CD4-positive, CD25-positive, alpha-beta regulatory T cell (primary cell): ENCODE results near the gene NPLOC4. TPM values are rescaled to one million over a fixed set of nuclear protein-coding genes. Genes with fewer than 3 reads are reported as not detected.
A peak's percentile ranks its signal among the peaks of the same experiment; 100 is the strongest.

Source experiments
- ATAC-seq, 2 donors: fragments of 150-1000 bp; cut with Tn5 transposase; one replicate each; pipeline ENCODE4 v1.10.0; 2021; ENCODE audit warnings: low read depth in 2 of 2, moderate number of reproducible peaks in 2 of 2, moderate library complexity in 1 of 2
- DNase-seq, 3 donors: peaks; one replicate each; pipeline versions ENCODE4 v3.0.0 to v3.0.0-alpha.2; 2012 to 2022; ENCODE audit warnings: mixed read lengths in 1 of 3
- H3K27ac ChIP-seq: one replicate; pipeline ENCODE4 v1.7.0; 2013; ENCODE audit warnings: mild to moderate bottlenecking, low read length; ENCODE audit not compliant: insufficient read depth, poor library complexity, severe bottlenecking
- H3K27me3 ChIP-seq: one replicate; pipeline ENCODE4 v1.7.0; 2013; ENCODE audit warnings: low read length; ENCODE audit not compliant: control insufficient read depth, insufficient read depth
- H3K36me3 ChIP-seq: one replicate; pipeline ENCODE4 v1.7.0; 2013; ENCODE audit warnings: mild to moderate bottlenecking, low read length, moderate library complexity; ENCODE audit not compliant: control insufficient read depth, insufficient read depth
- H3K4me1 ChIP-seq: 2 replicates; pipeline ENCODE4 v1.7.0; 2013; ENCODE audit warnings: mild to moderate bottlenecking, low read length; ENCODE audit not compliant: insufficient read depth, control insufficient read depth, poor library complexity, severe bottlenecking
- H3K4me3 ChIP-seq: one replicate; pipeline ENCODE4 v1.7.0; 2013; ENCODE audit warnings: low read depth, mild to moderate bottlenecking, low read length, moderate library complexity
- H3K9me3 ChIP-seq, 2 experiments: 1 replicate in 1 of 2; 2 replicates in 1 of 2; pipeline ENCODE4 v1.7.0; 2013; ENCODE audit warnings: low read length in 2 of 2, mild to moderate bottlenecking in 1 of 2, moderate library complexity in 1 of 2; ENCODE audit not compliant: control insufficient read depth in 2 of 2
- H3K27ac Mint-ChIP-seq, 3 donors: one replicate each; pipeline ENCODE4 v1.8.0; 2020 to 2022; ENCODE audit warnings: mild to moderate bottlenecking in 3 of 3, mixed read lengths in 3 of 3, moderate library complexity in 2 of 3
- H3K27me3 Mint-ChIP-seq: one replicate; pipeline ENCODE4 v1.8.0; 2022; ENCODE audit warnings: mild to moderate bottlenecking, mixed read lengths
- H3K36me3 Mint-ChIP-seq: one replicate; pipeline ENCODE4 v1.8.0; 2020; ENCODE audit warnings: mixed read lengths
- H3K4me1 Mint-ChIP-seq, 4 donors: one replicate each; pipeline ENCODE4 v1.8.0; 2020 to 2022; ENCODE audit warnings: mixed read lengths in 4 of 4, mild to moderate bottlenecking in 1 of 4
- H3K4me3 Mint-ChIP-seq, 4 donors: one replicate each; pipeline ENCODE4 v1.8.0; 2020 to 2022; ENCODE audit warnings: mild to moderate bottlenecking in 4 of 4, mixed read lengths in 4 of 4, moderate library complexity in 3 of 4
- H3K9me3 Mint-ChIP-seq, 7 donors: one replicate each; pipeline ENCODE4 v1.8.0; 2020 to 2022; ENCODE audit warnings: mixed read lengths in 7 of 7, mild to moderate bottlenecking in 3 of 7, moderate library complexity in 2 of 7
- polyA plus RNA-seq, 4 donors: library from polyadenylated mRNA; unstranded; fragments of 300-500 nt; fragmentation: Illumina TruSeq; gene quantifications; one replicate each; pipeline ENCODE4 v1.2.3, GENCODE V29; 2021
- total RNA-seq: library from RNA; stranded (reverse); gene quantifications from one replicate; pipeline ENCODE4 v1.2.3, GENCODE V29; 2022

The NPLOC4 gene
- total and polyA plus RNA-seq, 5 donors from 2014 or later: 48.6 to 103 (median 51.9) TPM

- Mint-ChIP-seq H3K4me3 (no peak overlapping the region), H3K27me3 (no peaks in the 10 kb centered on the region), H3K4me1 (peaks cover 6 to 32% (median 18%) of the 10 kb centered on the region in 4 donors), H3K9me3 (no peaks in the 10 kb centered on the region), H3K27ac (no peak overlapping the region), H3K36me3 (peaks cover 46% of the 10 kb centered on the region)
- Histone ChIP-seq H3K36me3 (peaks cover 51% of the 10 kb centered on the region), H3K4me1 (peaks cover 14% of the 10 kb centered on the region), H3K27ac (no peak overlapping the region), H3K9me3 (no peaks in the 10 kb centered on the region), H3K4me3 (no peak overlapping the region), H3K27me3 (no peaks in the 10 kb centered on the region)
- ATAC-seq: no peak
- no peak for DNase-seq
Observed at GRCh38 chr17:81616877-81617276, 20.0 kb downstream of the NPLOC4 start.

GRCh38 chr17:81615401-81615930 is 21.4 kb downstream of the NPLOC4 start:
- Histone ChIP-seq H3K36me3 (peaks cover 39% of the 10 kb centered on the region), H3K9me3 (no peaks in the 10 kb centered on the region), H3K4me3 (no peak overlapping the region), H3K27me3 (no peaks in the 10 kb centered on the region), H3K27ac (no peak overlapping the region), H3K4me1 (peaks cover 14% of the 10 kb centered on the region)
- Mint-ChIP-seq H3K27ac (peak overlapping the region; percentile 31 to 92 (median 66)), H3K9me3 (no peaks in the 10 kb centered on the region), H3K36me3 (peaks cover 32% of the 10 kb centered on the region), H3K4me3 (peak overlapping the region in 1 of 4 donors; percentile 62), H3K27me3 (no peaks in the 10 kb centered on the region), H3K4me1 (peaks cover 6 to 31% (median 18%) of the 10 kb centered on the region in 4 donors)
- ATAC-seq: no peak
- DNase-seq: no peak

- peaks cover 14% of the 10 kb centered on the region for H3K4me1 ChIP-seq
- H3K9me3 ChIP-seq: no peaks in the 10 kb centered on the region
- DNase-seq (no peak), ATAC-seq (no peak)
- H3K27me3 ChIP-seq: no peaks in the 10 kb centered on the region
- H3K27ac Mint-ChIP-seq: no peak overlapping the region
- no peaks in the 10 kb centered on the region for H3K27me3 Mint-ChIP-seq
- H3K27ac ChIP-seq: no peak overlapping the region
- no peak overlapping the region for H3K4me3 Mint-ChIP-seq
- H3K36me3 ChIP-seq: peaks cover 59% of the 10 kb centered on the region
- H3K4me3 ChIP-seq: no peak overlapping the region
- peaks cover 34% of the 10 kb centered on the region for H3K36me3 Mint-ChIP-seq
- H3K9me3 Mint-ChIP-seq: no peaks in the 10 kb centered on the region
- H3K4me1 Mint-ChIP-seq: peaks cover 6 to 31% (median 19%) of the 10 kb centered on the region in 4 donors
Observed at GRCh38 chr17:81612172-81612970, 24.5 kb downstream of the NPLOC4 start.

- no peak overlapping the region for H3K27ac ChIP-seq
- no peak overlapping the region for H3K27ac Mint-ChIP-seq
- H3K36me3 Mint-ChIP-seq: peaks cover 39% of the 10 kb centered on the region
Observed at GRCh38 chr17:81609541-81610311, 27.2 kb downstream of the NPLOC4 start.

GRCh38 chr17:81608605-81609004 is 28.3 kb downstream of the NPLOC4 start:
- Mint-ChIP-seq H3K4me1 (peaks cover 0 to 9% (median 7%) of the 10 kb centered on the region in 4 donors), H3K9me3 (no peaks in the 10 kb centered on the region), H3K36me3 (peaks cover 37% of the 10 kb centered on the region), H3K27ac (peak overlapping the region in 1 of 3 donors; percentile 23), H3K4me3 (no peak overlapping the region), H3K27me3 (no peaks in the 10 kb centered on the region)
- DNase-seq (no peak), ATAC-seq (no peak)
- no peak overlapping the region for H3K27ac ChIP-seq
- H3K9me3 ChIP-seq: no peaks in the 10 kb centered on the region
- H3K4me3 ChIP-seq: no peak overlapping the region
- peaks cover 74% of the 10 kb centered on the region for H3K36me3 ChIP-seq
- H3K4me1 ChIP-seq: no peaks in the 10 kb centered on the region
- H3K27me3 ChIP-seq: no peaks in the 10 kb centered on the region

More at GRCh38 chr17:81609541-81610311, 27.2 kb downstream of the NPLOC4 start:
- Mint-ChIP-seq H3K4me3 (no peak overlapping the region), H3K9me3 (no peaks in the 10 kb centered on the region), H3K27me3 (no peaks in the 10 kb centered on the region), H3K4me1 (peaks cover 5 to 17% (median 13%) of the 10 kb centered on the region in 4 donors)
- H3K27me3 ChIP-seq: no peaks in the 10 kb centered on the region
- no peak overlapping the region for H3K4me3 ChIP-seq
- peaks cover 3% of the 10 kb centered on the region for H3K4me1 ChIP-seq
- no peak for DNase-seq
- no peaks in the 10 kb centered on the region for H3K9me3 ChIP-seq
- no peak for ATAC-seq
- peaks cover 65% of the 10 kb centered on the region for H3K36me3 ChIP-seq

GRCh38 chr17:81608082-81608481 is 28.8 kb downstream of the NPLOC4 start:
- Mint-ChIP-seq H3K4me3 (no peak overlapping the region), H3K27me3 (no peaks in the 10 kb centered on the region), H3K27ac (peak overlapping the region in 1 of 3 donors; percentile 23), H3K9me3 (no peaks in the 10 kb centered on the region), H3K4me1 (peaks cover 0 to 6% (median 4%) of the 10 kb centered on the region in 4 donors), H3K36me3 (peaks cover 31% of the 10 kb centered on the region)
- no peaks in the 10 kb centered on the region for H3K4me1 ChIP-seq
- no peak overlapping the region for H3K4me3 ChIP-seq
- H3K27ac ChIP-seq: no peak overlapping the region
- no peaks in the 10 kb centered on the region for H3K9me3 ChIP-seq
- no peak for ATAC-seq
- peaks cover 72% of the 10 kb centered on the region for H3K36me3 ChIP-seq
- no peak for DNase-seq
- no peaks in the 10 kb centered on the region for H3K27me3 ChIP-seq

GRCh38 chr17:81607431-81607830 is 29.5 kb downstream of the NPLOC4 start:
- H3K9me3 ChIP-seq: no peaks in the 10 kb centered on the region

More at GRCh38 chr17:81607431-81607830, 29.5 kb downstream of the NPLOC4 start:
- DNase-seq (no peak), ATAC-seq (no peak)
- Histone ChIP-seq H3K4me1 (no peaks in the 10 kb centered on the region), H3K4me3 (no peak overlapping the region), H3K36me3 (peaks cover 71% of the 10 kb centered on the region), H3K27me3 (no peaks in the 10 kb centered on the region), H3K27ac (no peak overlapping the region)
- H3K27ac Mint-ChIP-seq: no peak overlapping the region
- peaks cover 0 to 4% (median 3%) of the 10 kb centered on the region in 4 donors for H3K4me1 Mint-ChIP-seq
- H3K27me3 Mint-ChIP-seq: no peaks in the 10 kb centered on the region
- no peaks in the 10 kb centered on the region for H3K9me3 Mint-ChIP-seq
- H3K36me3 Mint-ChIP-seq: peaks cover 27% of the 10 kb centered on the region
- no peak overlapping the region for H3K4me3 Mint-ChIP-seq
